Thyroid gland (tissue), 4 donors: ENCODE results near the gene ZNF579.

Experiments
- POLR2A ChIP-seq, 2 donors: fragments of 450-650 bp; IDR thresholded peaks; one replicate each; pipeline ENCODE4 v1.6.1; 2017; ENCODE audit warnings: antibody characterized with exemption in 2 of 2, mild to moderate bottlenecking in 2 of 2, moderate library complexity in 1 of 2
- TF ChIP-seq, protein P1 (sequence below), 6 experiments: fragments of 200-600 bp in 3 of 6; fragments of 450-650 bp in 3 of 6; sonication (generic) in 3 of 6; IDR thresholded peaks; one replicate each; pipeline ENCODE4 v1.5.1; 2016 to 2019; ENCODE audit warnings: antibody characterized with exemption in 6 of 6, mild to moderate bottlenecking in 2 of 6, inconsistent platforms in 1 of 6, moderate library complexity in 1 of 6

DNA sequence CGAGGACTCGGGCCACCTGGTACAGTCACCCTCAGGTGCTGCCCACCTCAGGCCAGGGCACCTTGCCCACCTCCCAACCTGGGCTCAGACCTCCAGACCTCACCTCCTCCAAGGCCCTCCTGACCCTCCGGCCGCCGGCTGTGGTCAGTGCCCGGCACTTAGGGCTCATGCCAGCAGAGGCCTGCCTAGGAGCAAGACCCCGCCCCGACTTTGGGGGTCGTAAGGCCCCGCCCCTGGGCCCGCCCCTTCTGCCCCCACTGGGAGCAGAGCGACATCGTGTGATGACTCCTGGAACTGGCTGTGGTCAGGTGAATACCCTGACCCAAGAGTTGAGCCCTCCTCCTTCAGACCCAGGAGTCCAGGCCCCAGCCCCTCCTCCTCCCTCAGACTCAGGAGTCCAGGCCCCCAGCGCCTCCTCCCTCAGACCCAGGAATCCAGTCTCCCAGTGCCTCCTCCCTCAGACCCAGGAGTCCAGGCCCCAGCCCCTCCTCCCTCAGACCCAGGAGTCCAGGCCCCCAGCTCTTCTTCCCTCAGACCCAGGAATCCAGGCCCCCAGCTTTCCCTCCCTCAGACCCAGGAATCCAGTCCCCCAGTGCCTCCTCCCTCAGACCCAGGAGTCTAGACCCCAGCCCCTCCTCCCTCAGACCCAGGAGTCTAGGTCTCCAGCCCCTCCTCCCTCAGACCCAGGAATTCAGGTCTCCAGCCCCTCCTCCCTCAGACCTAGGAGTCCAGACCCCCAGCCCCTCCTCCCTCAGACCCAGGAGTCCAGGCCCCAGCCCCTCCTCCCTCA, 43.5 kb downstream of the ZNF579 start, which contains the start of gene SBK2:
- TF ChIP-seq, protein P1, sequence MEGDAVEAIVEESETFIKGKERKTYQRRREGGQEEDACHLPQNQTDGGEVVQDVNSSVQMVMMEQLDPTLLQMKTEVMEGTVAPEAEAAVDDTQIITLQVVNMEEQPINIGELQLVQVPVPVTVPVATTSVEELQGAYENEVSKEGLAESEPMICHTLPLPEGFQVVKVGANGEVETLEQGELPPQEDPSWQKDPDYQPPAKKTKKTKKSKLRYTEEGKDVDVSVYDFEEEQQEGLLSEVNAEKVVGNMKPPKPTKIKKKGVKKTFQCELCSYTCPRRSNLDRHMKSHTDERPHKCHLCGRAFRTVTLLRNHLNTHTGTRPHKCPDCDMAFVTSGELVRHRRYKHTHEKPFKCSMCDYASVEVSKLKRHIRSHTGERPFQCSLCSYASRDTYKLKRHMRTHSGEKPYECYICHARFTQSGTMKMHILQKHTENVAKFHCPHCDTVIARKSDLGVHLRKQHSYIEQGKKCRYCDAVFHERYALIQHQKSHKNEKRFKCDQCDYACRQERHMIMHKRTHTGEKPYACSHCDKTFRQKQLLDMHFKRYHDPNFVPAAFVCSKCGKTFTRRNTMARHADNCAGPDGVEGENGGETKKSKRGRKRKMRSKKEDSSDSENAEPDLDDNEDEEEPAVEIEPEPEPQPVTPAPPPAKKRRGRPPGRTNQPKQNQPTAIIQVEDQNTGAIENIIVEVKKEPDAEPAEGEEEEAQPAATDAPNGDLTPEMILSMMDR (IDR thresholded peaks at IDR 0.05): no peak
- TF ChIP-seq POLR2A (IDR thresholded peaks at IDR 0.05): no peak
